Measurements from ENCODE around the gene NDUFS3. TPM values are rescaled to one million over a fixed set of nuclear protein-coding genes. Genes with fewer than 3 reads are reported as not detected.

Gene NDUFS3
- total RNA-seq, 2 donors from 2014 or later: 69.6 to 77.7 TPM

GRCh38 chr11:47620836-47621378 lies 42.0 kb downstream of the NDUFS3 start:
- intact Hi-C loops (cut with DNase I): no loop called here
- 90% methylated on average over 2 of the region's 2 CpGs for WGBS

GRCh38 chr11:47626234-47626633 lies 47.4 kb downstream of the NDUFS3 start:
- H3K4me1 ChIP-seq (replicated peaks): no peaks in the 10 kb centered on the region
- WGBS: 91% methylated on average over 8 of the region's 8 CpGs
- no peak for DNase-seq (ENCODE audit: low spot score)
- no peaks in the 10 kb centered on the region for H3K27me3 ChIP-seq (replicated peaks; ENCODE audit: insufficient read depth)
- intact Hi-C loops (cut with DNase I): no loop called here
- no peaks in the 10 kb centered on the region for H3K9me3 ChIP-seq
- H3K27ac ChIP-seq: no peak overlapping the region
- TF ChIP-seq POLR2AphosphoS5 (IDR thresholded peaks at IDR 0.05): no peak
- no peak for TF ChIP-seq POLR2A (IDR thresholded peaks at IDR 0.05)
- no peak for TF ChIP-seq CTCF (IDR thresholded peaks at IDR 0.05)
- no peak overlapping the region for H3K4me3 ChIP-seq
- peaks cover 5 to 9% of the 10 kb centered on the region in 2 donors for H3K36me3 ChIP-seq

More at GRCh38 chr11:47620836-47621378, 42.0 kb downstream of the NDUFS3 start:
- H3K27ac ChIP-seq: no peak overlapping the region
- DNase-seq (ENCODE audit: low spot score): no peak
- H3K4me3 ChIP-seq: no peak overlapping the region
- no peaks in the 10 kb centered on the region for H3K4me1 ChIP-seq (replicated peaks)
- TF ChIP-seq POLR2A (IDR thresholded peaks at IDR 0.05) (no peak), CTCF (IDR thresholded peaks at IDR 0.05) (no peak), POLR2AphosphoS5 (IDR thresholded peaks at IDR 0.05) (no peak)
- no peaks in the 10 kb centered on the region for H3K27me3 ChIP-seq (replicated peaks; ENCODE audit: insufficient read depth)
- H3K9me3 ChIP-seq: no peaks in the 10 kb centered on the region
- H3K36me3 ChIP-seq: peaks cover 0 to 9% of the 10 kb centered on the region in 2 donors

DNA sequence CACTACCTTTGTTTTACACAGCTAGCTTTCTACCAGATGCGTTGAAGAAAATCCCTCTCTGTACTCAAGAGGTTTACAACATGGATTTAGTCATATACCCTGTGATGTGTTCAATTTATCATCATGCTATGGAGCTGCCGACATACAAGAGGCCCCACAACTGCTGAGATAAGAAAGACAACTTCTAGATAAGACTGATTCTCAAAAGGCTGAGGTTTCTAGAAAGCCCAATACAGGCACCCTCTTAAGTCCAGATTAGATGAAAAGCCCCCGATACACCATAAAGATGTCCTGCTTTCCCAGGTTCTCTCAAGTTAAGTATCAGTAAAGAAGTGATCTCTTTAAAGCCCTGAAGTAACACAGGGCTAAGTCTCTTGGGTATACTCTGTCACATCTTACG lies 49.2 kb downstream of the NDUFS3 start:
- intact Hi-C loops (cut with DNase I): no loop called here

GRCh38 chr11:47631473-47631872 lies 52.6 kb downstream of the NDUFS3 start:
- intact Hi-C loops (cut with DNase I): no loop called here
- 69% methylated on average over 5 of the region's 5 CpGs for WGBS
- TF ChIP-seq CTCF (IDR thresholded peaks at IDR 0.05) (no peak), POLR2AphosphoS5 (IDR thresholded peaks at IDR 0.05) (no peak), POLR2A (IDR thresholded peaks at IDR 0.05) (no peak)
- no peak overlapping the region for H3K4me3 ChIP-seq
- H3K27ac ChIP-seq: no peak overlapping the region
- DNase-seq (ENCODE audit: low spot score): no peak
- no peaks in the 10 kb centered on the region for H3K27me3 ChIP-seq (replicated peaks; ENCODE audit: insufficient read depth)
- H3K4me1 ChIP-seq (replicated peaks): no peaks in the 10 kb centered on the region
- no peaks in the 10 kb centered on the region for H3K9me3 ChIP-seq
- peaks cover 6 to 9% of the 10 kb centered on the region in 2 donors for H3K36me3 ChIP-seq

More for the DNA sequence above, 49.2 kb downstream of the NDUFS3 start:
- WGBS: 96% methylated on average over 4 of the region's 4 CpGs
- H3K9me3 ChIP-seq: no peaks in the 10 kb centered on the region
- no peaks in the 10 kb centered on the region for H3K4me1 ChIP-seq (replicated peaks)
- TF ChIP-seq POLR2AphosphoS5 (IDR thresholded peaks at IDR 0.05): no peak
- no peak for TF ChIP-seq CTCF (IDR thresholded peaks at IDR 0.05)
- no peak for TF ChIP-seq POLR2A (IDR thresholded peaks at IDR 0.05)
- H3K27ac ChIP-seq: no peak overlapping the region
- no peaks in the 10 kb centered on the region for H3K27me3 ChIP-seq (replicated peaks; ENCODE audit: insufficient read depth)
- H3K36me3 ChIP-seq: peaks cover 5 to 9% of the 10 kb centered on the region in 2 donors
- DNase-seq (ENCODE audit: low spot score): no peak
- no peak overlapping the region for H3K4me3 ChIP-seq

Small RNA genes within 50 kb of the gene (small RNA-seq; reads per million reads assigned to genes)
- gene RN7SL652P (0 reads per million in 2 donors), gene RNU5E-10P (0 reads per million in 2 donors)

Other genes starting within 250 kb of the NDUFS3 start
- under 1 TPM in 1 of 2 donors, not detected in 1; 0.91 TPM for gene MYBPC3, start 226.4 kb upstream of the NDUFS3 start, total RNA-seq
- gene SPI1, start 200.5 kb upstream of the NDUFS3 start, total RNA-seq: 10 to 100 TPM in 1 of 2 donors, 1 to 10 TPM in 1; 6.8 to 13.4 TPM
- gene SLC39A13, start 170.5 kb upstream of the NDUFS3 start, total RNA-seq: 10 to 100 TPM; 53.1 to 93.7 TPM
- gene PSMC3, start 152.6 kb upstream of the NDUFS3 start, total RNA-seq: 100 to 1,000 TPM in 1 of 2 donors, 10 to 100 TPM in 1; 99.2 to 133 TPM
- 1 to 10 TPM in 1 of 2 donors, not detected in 1; 1.3 TPM for gene RAPSN, start 129.9 kb upstream of the NDUFS3 start, total RNA-seq
- 100 to 1,000 TPM in 1 of 2 donors, 10 to 100 TPM in 1; 68.9 to 134 TPM for gene CELF1, start 25.9 kb upstream of the NDUFS3 start, total RNA-seq
- gene PTPMT1, start 13.5 kb upstream of the NDUFS3 start, total RNA-seq: 100 to 1,000 TPM; 153 to 184 TPM
- 10 to 100 TPM; 26.8 to 30.6 TPM for gene KBTBD4, start 104 bp upstream of the NDUFS3 start, total RNA-seq
- gene FAM180B, start 7.6 kb downstream of the NDUFS3 start, total RNA-seq: not detected
- gene C1QTNF4, start 15.3 kb downstream of the NDUFS3 start, total RNA-seq: 10 to 100 TPM in 1 of 2 donors, 1 to 10 TPM in 1; 2.1 to 13.0 TPM
- gene MTCH2, start 63.5 kb downstream of the NDUFS3 start, total RNA-seq: 10 to 100 TPM; 48.4 to 56.8 TPM
- gene AGBL2, start 136.3 kb downstream of the NDUFS3 start, total RNA-seq: 1 to 10 TPM; 3.6 to 4.4 TPM
- 100 to 1,000 TPM in 1 of 2 donors, 10 to 100 TPM in 1; 73.5 to 148 TPM for gene FNBP4, start 188.3 kb downstream of the NDUFS3 start, total RNA-seq